Fibroblast of the aortic adventitia (primary cell): ENCODE measurements around the gene CTCF. TPM values are rescaled to one million over a fixed set of nuclear protein-coding genes. Genes with fewer than 3 reads are reported as not detected.

Experiments used
- DNase-seq: peaks from one replicate; pipeline ENCODE4 v3.0.0-alpha.2; 2010; ENCODE audit warnings: low read depth
- H3K4me3 ChIP-seq: 2 replicates; pipeline ENCODE4 v1.5.1; 2011; ENCODE audit warnings: low read depth, mild to moderate bottlenecking, control low read depth, low read length, moderate library complexity
- CTCF ChIP-seq: IDR thresholded peaks from 2 replicates; pipeline ENCODE4 v1.5.1; 2011; ENCODE audit warnings: mild to moderate bottlenecking, low read length, control low read depth, inconsistent platforms; ENCODE audit not compliant: insufficient read depth
- total RNA-seq: library from RNA; depleted of rRNA; stranded (reverse); fragments of >200 nt; gene quantifications from 2 replicates; pipeline ENCODE4 v1.2.3, GENCODE V29; 2012; ENCODE audit warnings: low replicate concordance

Gene CTCF
- total RNA-seq, 1 donor = 34.3 TPM

- no peak for TF ChIP-seq CTCF
- DNase-seq = no peak
- no peak overlapping the region for H3K4me3 ChIP-seq
These were observed 74.4 kb downstream of the CTCF start for GRCh38 chr16:67636713-67637112.

GRCh38 chr16:67637625-67638024 is 75.3 kb downstream of the CTCF start:
- no peak overlapping the region for H3K4me3 ChIP-seq
- no peak for TF ChIP-seq CTCF
- no peak for DNase-seq

GRCh38 chr16:67641779-67642708 is 79.7 kb downstream of the CTCF start:
- no peak overlapping the region for H3K4me3 ChIP-seq
- TF ChIP-seq CTCF = no peak
- peak; percentile 67 for DNase-seq

GRCh38 chr16:67644038-67644437 is 81.7 kb downstream of the CTCF start:
- DNase-seq = no peak
- H3K4me3 ChIP-seq = no peak overlapping the region
- TF ChIP-seq CTCF = no peak

- no peak overlapping the region for H3K4me3 ChIP-seq
- DNase-seq = no peak
- TF ChIP-seq CTCF = no peak
These were observed 83.2 kb downstream of the CTCF start for GRCh38 chr16:67645397-67646121.

GRCh38 chr16:67647111-67647651 is 84.9 kb downstream of the CTCF start:
- no peak for DNase-seq
- H3K4me3 ChIP-seq = no peak overlapping the region
- TF ChIP-seq CTCF = no peak
